C4-2B (cell line): Measurements from ENCODE around the gene RASA2.

Experiments
- CTCF ChIP-seq: fragments of 450-650 bp; conservative IDR thresholded peaks from 2 replicates; pipeline ENCODE4 v1.5.1; 2017; ENCODE audit warnings: mild to moderate bottlenecking
- ZFX ChIP-seq: fragments of 450-650 bp; IDR thresholded peaks from 2 replicates; pipeline ENCODE4 v1.6.1; 2017

- TF ChIP-seq CTCF (no peak), ZFX (no peak)
Observed at GRCh38 chr3:141557961-141558706, 71.3 kb downstream of the RASA2 start.
